HG02759 (cell line): Measurements from ENCODE around the gene SMARCE1.

Experiments used
- ATAC-seq: cut with Tn5 transposase; IDR thresholded peaks from one replicate; pipeline ENCODE4 v1.9.1; 2021; ENCODE audit warnings: mild to moderate bottlenecking, moderate library complexity; ENCODE audit not compliant: unreplicated experiment

SMARCE1 gene

DNA sequence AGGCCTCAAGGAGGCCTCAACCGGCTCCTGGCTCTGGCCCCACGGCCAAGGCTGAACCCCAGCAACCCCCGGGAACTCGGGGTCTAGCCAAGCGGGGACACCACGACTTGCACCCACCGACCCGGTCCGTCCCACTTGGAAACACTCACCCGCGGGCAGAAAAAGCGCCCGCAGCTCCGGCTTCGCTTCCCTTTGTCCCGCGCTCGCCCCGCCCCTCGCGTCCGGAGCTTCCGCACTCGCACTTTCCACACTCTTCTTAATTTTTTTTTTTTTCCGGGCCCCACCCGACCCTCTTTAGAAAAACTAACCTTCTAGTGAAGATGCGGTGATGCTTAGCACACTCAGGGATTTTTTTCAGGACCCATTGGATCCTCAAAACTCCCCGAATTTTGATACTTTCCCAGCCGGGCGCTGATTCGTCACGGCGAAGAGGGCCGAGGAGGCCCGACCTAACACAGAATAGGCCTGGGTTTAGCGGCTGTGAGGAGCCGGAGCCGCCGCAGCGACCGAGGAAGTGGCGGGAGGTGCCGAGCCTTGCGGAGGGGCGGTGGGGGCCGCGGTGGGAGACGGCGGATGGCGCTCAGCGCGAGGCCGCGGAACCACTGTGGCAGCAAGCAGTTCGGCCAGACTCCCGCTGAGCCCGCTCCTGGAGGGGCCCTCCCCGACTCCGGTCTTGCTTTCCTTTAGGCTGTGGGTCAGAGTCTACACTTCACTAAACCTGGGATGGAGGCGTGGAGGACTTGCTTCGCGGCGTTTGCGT, at the start of gene SMARCE1:
SMARCE1 (minus strand) TSS at position 195 of the 760 bp plus-strand sequence. CDS start 2,016 bp downstream, outside the sequence.
- peak; percentile 74 for ATAC-seq

DNA sequence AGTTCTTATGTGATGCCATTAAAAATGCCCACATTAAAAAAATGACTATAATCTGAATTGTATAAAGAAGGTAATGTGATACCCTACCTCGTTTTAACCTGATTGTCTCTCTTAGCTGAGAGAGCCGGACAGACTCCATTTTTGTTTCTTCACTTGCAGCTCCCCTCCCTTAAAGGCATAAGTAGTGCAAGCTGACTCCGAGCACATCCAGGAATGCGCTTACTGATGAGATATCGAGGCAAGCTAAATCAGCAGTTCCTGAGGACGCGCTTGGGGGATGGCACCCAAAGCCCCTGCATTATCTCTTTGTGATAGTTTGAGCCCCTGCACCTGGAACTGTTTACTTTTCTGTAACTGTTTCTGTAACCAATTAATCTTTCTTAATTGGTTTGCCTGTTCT, 49.7 kb upstream of the SMARCE1 start:
- no peak for ATAC-seq

DNA sequence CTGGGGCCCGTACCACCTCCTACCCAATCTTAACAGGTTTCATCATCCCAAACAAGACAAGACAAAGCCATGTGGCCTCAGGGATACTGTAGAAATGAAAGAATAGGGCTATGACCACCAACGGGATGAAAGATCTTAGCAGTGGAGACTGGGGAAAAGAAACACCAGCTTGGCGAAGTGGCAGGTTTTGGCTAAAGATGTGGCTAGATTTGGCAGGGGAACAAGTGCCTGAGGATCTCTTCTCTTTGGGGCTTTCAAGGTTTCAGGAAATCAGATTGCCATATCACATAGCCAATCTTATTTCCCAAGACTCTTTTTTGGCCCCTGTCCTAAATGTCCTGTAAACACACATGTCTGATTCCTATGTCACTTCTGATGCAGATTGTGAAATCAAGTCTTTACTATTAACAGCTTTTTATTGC, 49.0 kb upstream of the SMARCE1 start:
- no peak for ATAC-seq

DNA sequence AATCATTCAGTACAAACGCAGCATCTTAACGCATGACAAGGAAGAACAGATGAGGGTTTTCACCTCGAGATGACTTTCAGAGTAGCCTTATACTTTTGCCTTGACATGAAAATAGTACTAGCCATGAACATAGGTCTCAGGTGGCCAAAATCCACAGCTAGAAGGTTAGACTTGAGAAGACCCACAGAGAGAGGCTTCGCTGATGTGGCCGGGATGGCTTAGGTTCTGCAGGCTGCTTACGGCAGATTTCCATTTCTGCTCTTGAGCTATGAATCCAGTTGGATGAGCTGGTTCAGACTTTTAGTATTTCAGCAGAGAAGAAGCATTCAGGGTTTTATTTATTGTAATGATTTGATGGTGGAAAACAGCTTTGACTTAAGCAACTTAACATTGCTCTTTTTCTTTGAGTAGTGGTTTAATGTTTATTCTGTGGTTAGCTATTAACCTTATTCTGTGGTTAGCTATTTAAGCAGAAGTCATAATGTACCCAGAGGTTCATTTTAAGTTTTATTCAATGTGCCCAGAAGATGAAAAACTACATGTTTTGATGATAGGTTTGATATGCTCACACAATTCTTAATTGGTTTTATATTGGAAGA, 48.4 kb upstream of the SMARCE1 start:
- no peak for ATAC-seq

DNA sequence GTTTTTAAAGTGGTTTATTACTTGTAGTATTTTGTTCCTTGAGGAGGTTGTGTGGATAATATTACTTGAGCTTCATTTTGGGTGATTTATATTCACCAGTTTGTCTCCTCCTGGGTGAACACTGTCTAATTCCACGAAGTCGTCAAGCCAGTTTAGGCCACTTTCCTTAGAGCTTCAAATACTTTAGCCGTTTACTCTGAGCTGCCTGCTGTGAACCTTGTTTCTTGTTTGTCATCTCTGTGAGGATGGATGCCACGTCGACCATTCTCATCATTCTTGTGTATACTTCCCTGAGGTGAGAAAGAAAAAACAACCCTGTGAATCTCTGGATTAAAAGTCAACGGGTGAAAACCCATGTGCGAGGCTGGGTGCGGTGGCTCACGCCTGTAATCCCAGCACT, 47.0 kb upstream of the SMARCE1 start:
- ATAC-seq, result no peak

DNA sequence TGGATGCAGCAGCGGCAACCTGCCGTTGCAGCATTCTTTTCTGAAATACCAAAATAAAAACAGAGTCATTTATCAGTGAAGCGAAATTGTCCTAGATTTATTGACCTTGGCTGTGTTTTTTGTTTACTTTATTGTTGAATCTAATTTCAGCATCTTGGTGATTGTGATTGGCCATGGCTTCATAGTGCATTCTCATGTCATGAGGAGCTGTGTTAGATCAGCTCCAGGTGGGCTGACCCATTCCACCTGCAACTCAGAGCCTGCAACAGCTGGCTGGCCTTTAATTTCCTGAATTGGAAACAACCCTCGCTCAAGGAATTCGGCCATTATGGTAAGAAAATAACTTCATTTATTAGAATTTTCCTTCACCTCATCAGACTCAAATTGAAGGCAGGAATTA, 39.5 kb upstream of the SMARCE1 start:
- no peak for ATAC-seq

DNA sequence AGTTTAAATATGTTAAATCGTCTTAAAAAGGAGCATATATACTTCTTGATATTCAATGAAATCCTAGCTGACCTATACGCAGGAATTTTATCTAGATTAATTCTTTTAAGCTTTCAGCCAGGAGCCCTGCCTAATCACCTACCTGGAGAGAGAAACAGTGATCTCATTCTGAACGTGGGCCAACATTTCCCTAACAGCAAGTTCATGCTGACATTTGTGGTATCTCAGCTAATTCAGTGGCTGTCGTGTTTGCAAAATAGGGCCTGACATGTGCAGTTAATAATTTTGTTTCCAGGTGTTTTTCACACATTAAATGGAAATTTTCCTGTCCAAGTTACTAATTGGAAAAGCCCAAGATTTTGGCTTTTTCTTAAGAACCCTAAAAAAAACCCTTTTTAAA, 38.6 kb upstream of the SMARCE1 start:
- no peak for ATAC-seq

DNA sequence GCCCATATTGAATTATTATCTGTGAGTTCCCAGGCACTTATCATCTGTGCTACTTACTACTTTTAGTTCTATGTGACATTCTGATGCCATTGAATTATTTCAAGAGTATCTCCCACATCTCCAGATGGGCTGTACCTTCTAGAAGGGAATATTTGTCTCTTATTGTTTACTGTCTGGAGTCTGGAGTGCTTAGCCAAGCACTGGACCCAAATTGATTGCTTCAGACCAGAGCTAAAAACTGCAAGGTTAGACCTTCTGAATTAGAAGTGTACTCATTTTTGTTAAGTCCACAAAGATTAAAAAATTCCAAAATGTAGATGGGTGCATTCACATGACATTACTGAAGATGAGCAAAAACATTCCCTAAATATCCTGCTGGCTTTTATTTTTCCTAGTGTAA, 33.4 kb upstream of the SMARCE1 start:
- ATAC-seq, result no peak

DNA sequence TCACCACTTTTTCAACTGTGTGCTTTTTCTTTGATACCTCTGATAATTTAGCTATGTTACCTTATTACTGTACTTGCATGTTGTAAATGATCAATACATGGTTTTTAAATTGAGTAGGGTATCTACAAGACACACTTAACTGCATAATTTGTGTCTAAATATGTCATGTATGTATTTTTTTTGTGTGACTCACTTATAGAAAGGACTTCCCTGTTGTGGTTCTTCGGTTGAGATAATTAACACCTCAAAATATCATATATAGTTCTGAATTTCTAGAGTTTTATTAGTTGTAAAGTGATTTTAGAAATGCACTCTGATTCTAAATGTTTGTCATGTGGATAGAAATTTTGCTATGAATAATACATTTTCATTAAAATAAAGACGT, 31.9 kb upstream of the SMARCE1 start:
- no peak for ATAC-seq

DNA sequence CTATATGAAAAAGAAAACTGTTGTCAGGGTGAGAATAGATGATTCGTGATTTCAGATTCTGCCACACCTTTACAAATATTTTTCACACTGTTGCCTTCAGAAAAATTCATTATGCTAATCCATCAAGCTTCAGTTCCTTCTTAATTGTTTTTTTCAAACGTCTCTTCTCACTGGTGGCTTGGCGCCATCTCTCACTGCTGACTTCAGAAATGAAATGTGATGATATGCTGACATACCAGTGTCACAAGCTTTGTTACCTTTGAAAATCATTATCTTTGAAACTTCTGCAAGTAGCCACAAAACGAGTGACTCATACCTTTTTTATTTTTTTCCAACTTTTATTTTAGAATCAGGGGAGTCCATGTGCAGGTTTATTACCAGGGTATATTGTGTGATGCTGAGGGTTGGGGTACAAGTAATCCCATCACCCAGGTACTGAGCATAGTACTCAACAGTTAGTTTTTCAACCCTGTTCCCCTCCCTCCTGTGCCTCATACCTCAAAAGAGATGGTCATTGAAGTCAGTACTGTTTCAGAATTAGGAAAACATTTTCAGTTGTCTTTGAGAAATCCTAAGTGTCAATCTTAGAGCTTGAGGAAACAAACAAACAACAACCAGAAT, 31.4 kb upstream of the SMARCE1 start:
- ATAC-seq, result no peak

DNA sequence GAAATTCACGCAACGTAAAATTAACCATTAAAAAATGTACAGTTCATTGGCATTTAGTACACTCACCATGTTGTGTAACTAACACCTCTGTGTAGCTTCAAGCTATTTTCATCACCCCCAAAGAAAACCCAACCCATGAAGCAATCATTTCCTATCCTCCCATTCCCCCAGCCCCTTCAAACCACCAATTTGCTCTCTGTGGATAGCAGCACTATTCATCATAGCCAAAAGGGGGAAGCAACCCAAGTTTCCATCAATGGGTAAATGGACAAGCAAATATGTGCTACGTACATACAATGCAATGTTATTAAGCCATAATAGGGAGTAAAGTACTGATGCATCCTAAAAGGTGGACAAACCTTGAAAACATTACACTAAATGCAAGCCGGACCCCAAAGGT, 28.3 kb upstream of the SMARCE1 start:
- no peak for ATAC-seq

DNA sequence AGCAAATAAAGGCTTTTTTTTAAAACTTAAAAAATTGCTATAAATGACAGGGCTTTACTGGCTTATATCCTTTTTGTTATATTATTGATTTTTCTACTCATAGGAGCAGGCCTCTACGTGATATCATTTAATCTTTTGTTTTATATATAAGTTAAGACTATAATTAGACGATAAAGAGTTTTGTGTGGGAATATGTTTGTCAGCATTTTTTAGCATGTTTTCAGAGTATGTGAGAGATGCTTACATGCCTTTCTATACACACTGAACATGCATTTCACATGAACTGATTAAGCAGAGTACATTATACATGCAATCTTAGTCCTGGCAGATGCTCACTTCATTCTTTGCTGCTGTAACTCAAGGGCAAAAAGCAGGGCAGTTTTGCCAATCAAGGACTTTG, 25.0 kb upstream of the SMARCE1 start:
- no peak for ATAC-seq

DNA sequence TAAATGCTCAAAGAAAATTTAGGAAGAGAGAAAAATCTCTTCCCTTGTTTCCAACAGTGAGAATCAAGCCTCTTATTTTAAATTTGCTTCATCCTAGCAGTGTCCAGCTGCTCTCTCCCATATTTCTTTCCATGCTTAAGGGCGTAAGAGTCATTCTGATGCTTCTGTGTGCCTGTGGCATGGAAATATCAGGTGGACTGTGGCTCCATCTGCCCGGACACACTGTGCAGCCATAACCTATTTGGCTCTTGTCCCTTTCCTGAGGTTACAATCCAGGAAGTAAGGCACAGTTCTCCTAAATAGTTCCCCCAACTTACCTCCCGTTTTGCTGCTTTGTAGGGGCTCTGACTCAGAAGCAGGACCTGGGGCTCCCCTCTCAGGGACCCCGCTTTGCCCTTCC, 23.7 kb upstream of the SMARCE1 start:
- no peak for ATAC-seq

DNA sequence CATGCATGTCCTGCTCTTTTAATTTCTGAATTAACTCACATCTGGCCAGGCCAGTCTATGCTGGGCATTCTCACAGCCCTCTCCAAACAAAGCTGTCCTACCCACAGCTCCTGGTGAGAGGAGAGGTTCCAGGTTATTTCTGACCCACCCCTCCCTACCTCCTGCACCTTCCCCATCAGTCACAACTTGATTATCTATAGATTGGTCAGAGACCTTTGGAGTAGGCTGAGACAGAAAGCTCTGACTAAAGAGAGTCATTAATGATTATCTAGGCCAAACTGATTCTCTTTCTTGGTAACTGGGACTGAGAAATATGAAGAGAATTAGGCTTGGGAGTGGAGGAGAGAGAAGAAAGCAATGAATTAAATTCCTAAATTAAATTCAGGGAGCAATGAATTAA, 18.7 kb upstream of the SMARCE1 start:
- no peak for ATAC-seq

DNA sequence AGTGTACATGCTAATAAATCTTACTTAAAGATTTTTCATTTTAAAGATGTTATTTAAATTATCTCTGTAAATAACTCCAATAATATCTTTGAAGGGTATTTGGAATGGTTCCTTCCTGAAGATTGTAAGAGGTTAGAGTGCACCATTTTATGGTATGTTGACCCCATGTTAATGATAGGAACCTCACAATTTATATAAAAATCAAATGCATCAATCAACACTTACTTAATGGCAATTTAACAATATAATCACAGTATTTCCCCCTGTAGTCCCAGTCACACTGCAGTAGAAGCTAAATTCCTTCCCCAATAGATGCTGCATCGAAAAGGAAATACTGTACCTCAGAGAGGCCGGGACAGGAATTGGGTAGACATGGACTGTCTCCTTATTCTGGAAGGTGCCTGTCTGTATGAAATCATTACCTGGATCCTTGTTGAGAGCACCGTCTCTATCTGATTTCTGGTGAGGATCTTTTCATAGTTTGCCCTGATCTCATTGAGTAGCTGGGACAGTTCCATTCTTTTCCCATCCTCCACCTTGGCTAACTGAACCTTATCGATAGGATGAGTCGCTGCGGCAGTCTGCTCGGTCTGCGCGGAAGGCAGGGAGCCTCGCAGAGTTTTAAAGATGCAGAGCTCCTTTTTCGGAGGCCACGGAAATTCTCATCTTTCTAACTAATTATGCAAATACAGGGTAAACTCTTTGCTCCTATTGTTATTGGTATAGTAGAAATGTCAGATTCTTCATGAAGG, 17.1 kb upstream of the SMARCE1 start, which contains the start of gene KRT222:
KRT222 (minus strand) TSS at position 596 of the 752 bp plus-strand sequence; CDS start at position 518, 78 bp downstream.
- no peak for ATAC-seq

DNA sequence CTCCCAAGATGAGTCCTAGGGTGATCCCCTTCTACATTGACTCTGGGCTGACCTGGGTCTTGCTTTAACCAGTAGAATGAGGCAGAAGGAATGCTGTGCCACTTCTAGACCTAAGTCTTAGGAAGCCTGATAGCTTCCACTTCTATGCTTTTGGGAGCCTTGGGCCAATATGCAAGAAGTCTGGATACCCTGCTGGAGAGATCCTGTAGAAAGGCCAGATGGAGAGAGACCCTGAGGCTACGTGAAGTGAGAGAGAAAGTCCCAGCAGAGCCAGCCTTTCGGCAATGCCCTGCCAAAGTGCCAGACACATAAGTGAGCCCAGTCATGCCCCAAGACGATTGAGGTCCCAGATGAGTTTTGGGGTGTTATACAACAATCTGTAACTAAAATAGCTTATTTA, 15.6 kb upstream of the SMARCE1 start:
- ATAC-seq, result no peak

DNA sequence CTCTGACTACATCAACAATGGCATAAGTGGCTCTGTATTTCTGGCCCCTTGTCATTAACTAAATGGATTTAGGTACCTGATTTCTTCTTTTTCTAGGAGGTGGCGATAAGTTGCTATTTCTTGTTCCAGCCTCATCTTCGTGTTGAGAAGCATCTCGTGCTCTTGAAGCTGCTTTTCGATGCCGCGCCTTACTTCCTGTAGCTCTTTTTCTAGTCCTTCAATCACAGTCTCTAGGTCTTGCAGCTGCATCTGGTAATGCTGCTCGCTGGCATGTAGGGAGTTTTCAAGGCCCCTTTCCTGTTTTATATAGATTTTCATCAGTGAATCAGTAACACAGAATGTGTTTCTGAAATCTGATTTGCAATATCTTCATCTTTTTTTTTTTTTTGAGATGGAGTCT, 12.3 kb upstream of the SMARCE1 start:
- no peak for ATAC-seq

DNA sequence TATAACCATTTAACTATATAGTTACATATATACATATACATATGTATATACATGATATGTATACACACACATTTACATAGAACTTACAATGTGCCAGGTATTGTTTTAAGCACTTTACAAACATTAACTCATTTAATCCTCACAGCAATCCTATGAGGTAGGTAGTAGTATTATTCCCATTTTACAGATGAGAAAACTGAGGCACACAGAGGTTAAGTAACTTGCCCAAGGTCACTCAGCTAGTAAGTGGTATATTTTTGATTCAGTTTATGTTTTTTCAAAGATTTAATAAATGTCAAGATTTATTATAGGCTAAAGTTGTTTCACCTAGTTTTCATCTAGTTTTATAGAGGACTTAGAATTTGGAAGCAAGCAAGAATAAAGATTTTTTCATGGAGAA, 10.8 kb upstream of the SMARCE1 start:
- ATAC-seq, result no peak

DNA sequence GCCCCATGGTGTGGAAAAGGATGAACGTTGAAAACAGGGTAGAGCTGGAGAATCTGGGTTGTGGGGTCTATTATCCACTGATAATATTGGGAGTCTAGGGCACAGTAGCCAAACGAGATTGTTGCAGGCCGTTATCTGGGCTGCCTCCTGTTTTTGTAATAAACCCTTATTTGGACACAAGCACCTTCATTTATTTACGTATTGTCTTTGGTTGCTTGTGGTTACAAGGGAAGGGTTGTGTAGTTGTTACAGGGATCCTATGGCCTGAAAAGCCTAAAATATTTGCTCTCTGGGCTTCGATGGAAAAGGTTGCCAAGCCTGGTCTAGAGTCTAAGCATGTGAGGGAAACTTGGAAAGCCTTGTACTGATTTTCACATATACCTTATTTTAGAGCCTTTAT, 4.3 kb upstream of the SMARCE1 start:
- no peak for ATAC-seq

DNA sequence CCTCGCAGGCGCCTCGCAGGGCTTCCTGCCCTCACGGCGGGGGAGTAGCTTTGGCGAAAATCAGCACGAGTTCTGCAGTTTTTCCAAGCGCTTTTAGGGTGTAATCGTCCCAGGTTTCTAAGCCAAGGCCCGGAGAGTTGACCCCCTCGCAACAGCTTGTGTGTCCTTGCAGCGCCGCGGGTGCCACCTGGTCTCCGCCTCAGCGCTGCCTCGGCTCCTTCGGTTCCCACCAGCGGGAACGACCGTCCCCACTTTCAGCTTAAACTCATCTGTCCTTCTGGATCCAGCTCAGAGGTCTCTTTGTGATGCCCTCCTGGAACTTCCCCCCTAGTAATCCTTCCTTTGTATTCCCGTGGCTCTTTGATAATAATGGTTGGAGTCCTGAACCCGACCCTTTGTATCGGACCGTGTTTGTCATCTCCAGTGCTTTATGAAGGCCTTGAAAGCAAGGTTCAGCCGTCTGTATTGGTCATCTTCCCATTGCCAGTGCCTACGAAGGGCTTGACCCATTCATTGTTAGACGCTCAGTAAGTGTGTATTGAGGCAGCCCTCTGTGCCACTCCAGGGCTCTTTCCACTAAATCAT, 858 bp upstream of the SMARCE1 start:
- peak; percentile 25 for ATAC-seq
